SK-N-SH treated with all-trans-retinoic acid at 6 μM for 48 hours (cell line): ENCODE measurements around the gene CD177.
"Not testable (repeated sequence)": the region's sequence is repeated elsewhere in the genome, so short reads cannot be mapped to it uniquely, and the experiment has no call there.

Experiments used
- BACH2 ChIP-seq: fragments of 250-450 bp; sonication (Bioruptor Pico); IDR thresholded peaks from 2 replicates; pipeline ENCODE4 v1.9.0; 2021; ENCODE audit warnings: mild to moderate bottlenecking, borderline replicate concordance
- ISL1 ChIP-seq: fragments of 250-450 bp; sonication (Bioruptor Pico); IDR thresholded peaks from 2 replicates; pipeline ENCODE4 v2.1.2; 2022; ENCODE audit warnings: mild to moderate bottlenecking, moderate library complexity
- PATZ1 ChIP-seq: fragments of 250-450 bp; sonication (Bioruptor Pico); IDR thresholded peaks from 2 replicates; pipeline ENCODE4 v1.8.0; 2020; ENCODE audit warnings: mild to moderate bottlenecking, moderate library complexity, borderline replicate concordance
- SNAI2 ChIP-seq: fragments of 250-450 bp; sonication (Bioruptor Pico); IDR thresholded peaks from 2 replicates; pipeline ENCODE4 v1.5.0; 2020; ENCODE audit warnings: mild to moderate bottlenecking, moderate library complexity
- ZFP3 ChIP-seq: fragments of 250-450 bp; sonication (Bioruptor Pico); IDR thresholded peaks from 2 replicates; pipeline ENCODE4 v1.5.0; 2020; ENCODE audit warnings: mild to moderate bottlenecking, moderate library complexity
- ZFP30 ChIP-seq: fragments of 450-650 bp; formaldehyde crosslinking; IDR thresholded peaks from 2 replicates; pipeline ENCODE4 v1.5.0; 2022; ENCODE audit warnings: mild to moderate bottlenecking, moderate library complexity

DNA sequence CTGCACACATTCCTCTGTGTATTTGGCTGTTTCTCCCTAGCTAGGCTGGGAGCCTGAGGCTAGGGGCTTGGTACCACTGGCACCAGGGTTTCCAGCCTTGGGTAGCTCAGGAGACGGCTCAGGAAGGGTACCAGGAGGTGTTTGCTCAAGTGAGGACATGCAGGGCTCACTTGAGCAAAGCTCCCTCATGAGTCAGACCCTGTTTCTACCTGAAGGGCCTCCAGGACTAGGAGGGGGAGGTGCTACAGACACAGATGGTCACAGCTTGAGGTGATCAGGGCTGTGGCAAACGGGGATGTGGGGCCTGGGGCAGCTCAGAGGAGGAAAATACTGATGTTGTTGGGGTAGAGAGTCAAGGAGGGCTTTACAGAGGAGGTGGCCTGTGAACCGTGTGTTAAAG lies 3.3 kb downstream of the CD177 start:
- not testable (repeated sequence) for TF ChIP-seq BACH2, ISL1, ZFP3, SNAI2, PATZ1, ZFP30 (CRISPR knock-in tag)
